Smooth muscle cell (in vitro differentiated cells): ENCODE results near the gene ENAH. TPM values are rescaled to one million over a fixed set of nuclear protein-coding genes. Genes with fewer than 3 reads are reported as not detected.

Experiments
- DNase-seq: peaks from one replicate; lab custom pipeline; 2025; ENCODE audit not compliant: unreplicated experiment; lab: John Stamatoyannopoulos, UW
- H2AFZ ChIP-seq: fragments of 200-600 bp; sonication (generic); 2 replicates; pipeline ENCODE4 v1.6.0; 2016; ENCODE audit warnings: antibody characterized with exemption, low read depth, mild to moderate bottlenecking
- H3F3A ChIP-seq: fragments of 200-600 bp; sonication (generic); 2 replicates; pipeline ENCODE4 v1.6.0; 2017; ENCODE audit warnings: antibody characterized with exemption, low read depth
- H3K27ac ChIP-seq: fragments of 200-600 bp; sonication (generic); 2 replicates; pipeline ENCODE4 v1.5.1; 2016; ENCODE audit warnings: low read depth, mild to moderate bottlenecking
- H3K27me3 ChIP-seq: fragments of 200-600 bp; sonication (generic); 2 replicates; pipeline ENCODE4 v1.6.1; 2016; ENCODE audit warnings: low read depth, mild to moderate bottlenecking
- H3K36me3 ChIP-seq: fragments of 200-600 bp; sonication (generic); 2 replicates; pipeline ENCODE4 v1.5.1; 2016; ENCODE audit warnings: low read depth
- H3K4me1 ChIP-seq: fragments of 200-600 bp; sonication (generic); 2 replicates; pipeline ENCODE4 v1.5.1; 2016; ENCODE audit warnings: low read depth
- H3K4me2 ChIP-seq: fragments of 200-600 bp; sonication (generic); 2 replicates; pipeline ENCODE4 v1.6.0; 2016; ENCODE audit warnings: mild to moderate bottlenecking
- H3K4me3 ChIP-seq: fragments of 200-600 bp; sonication (generic); 2 replicates; pipeline ENCODE4 v1.5.1; 2016; ENCODE audit warnings: mild to moderate bottlenecking
- H3K79me2 ChIP-seq: fragments of 200-600 bp; sonication (generic); 2 replicates; pipeline ENCODE4 v1.6.0; 2016; ENCODE audit warnings: low read depth, mild to moderate bottlenecking
- H3K9ac ChIP-seq: fragments of 200-600 bp; sonication (generic); 2 replicates; pipeline ENCODE4 v1.6.0; 2016; ENCODE audit warnings: low read depth
- H3K9me3 ChIP-seq: fragments of 200-600 bp; sonication (generic); replicated peaks from 2 replicates; pipeline ENCODE4 v1.5.1; 2016; ENCODE audit warnings: low read depth
- H4K20me1 ChIP-seq: fragments of 200-600 bp; sonication (generic); 2 replicates; pipeline ENCODE4 v1.6.0; 2016; ENCODE audit warnings: low read depth
- WGBS: methylation state at CpG from one replicate; pipeline ENCODE4 v1.1.7; 2016; ENCODE audit warnings: low lambda C conversion rate; 5-methylcytosine and 5-hydroxymethylcytosine counted together
- polyA plus RNA-seq: library from polyadenylated mRNA; unstranded; fragments of >200 nt; fragmentation: Nextera tagmentation; extraction: Ambion mirVana; gene quantifications from 2 replicates; pipeline ENCODE4 v1.2.1, GENCODE V29; 2016
- total RNA-seq: library from RNA; depleted of rRNA; stranded (reverse); fragments of >200 nt; gene quantifications from 2 replicates; pipeline ENCODE4 v1.2.3, GENCODE V29; 2014
- TF ChIP-seq, protein P1 (sequence below): fragments of 200-600 bp; sonication (generic); IDR thresholded peaks from 2 replicates; pipeline ENCODE4 v1.5.1; 2017; ENCODE audit warnings: borderline replicate concordance, mild to moderate bottlenecking, antibody characterized with exemption; ENCODE audit not compliant: insufficient read depth, poor library complexity, severe bottlenecking

The ENAH gene
- total and polyA plus RNA-seq, 2 experiments from 2014 or later: 39.3 to 147 TPM

- H3K4me1 ChIP-seq: no peaks in the 10 kb centered on the region
- H3K36me3 ChIP-seq: no peaks in the 10 kb centered on the region
- H3K27me3 ChIP-seq: no peaks in the 10 kb centered on the region
- TF ChIP-seq, protein P1, sequence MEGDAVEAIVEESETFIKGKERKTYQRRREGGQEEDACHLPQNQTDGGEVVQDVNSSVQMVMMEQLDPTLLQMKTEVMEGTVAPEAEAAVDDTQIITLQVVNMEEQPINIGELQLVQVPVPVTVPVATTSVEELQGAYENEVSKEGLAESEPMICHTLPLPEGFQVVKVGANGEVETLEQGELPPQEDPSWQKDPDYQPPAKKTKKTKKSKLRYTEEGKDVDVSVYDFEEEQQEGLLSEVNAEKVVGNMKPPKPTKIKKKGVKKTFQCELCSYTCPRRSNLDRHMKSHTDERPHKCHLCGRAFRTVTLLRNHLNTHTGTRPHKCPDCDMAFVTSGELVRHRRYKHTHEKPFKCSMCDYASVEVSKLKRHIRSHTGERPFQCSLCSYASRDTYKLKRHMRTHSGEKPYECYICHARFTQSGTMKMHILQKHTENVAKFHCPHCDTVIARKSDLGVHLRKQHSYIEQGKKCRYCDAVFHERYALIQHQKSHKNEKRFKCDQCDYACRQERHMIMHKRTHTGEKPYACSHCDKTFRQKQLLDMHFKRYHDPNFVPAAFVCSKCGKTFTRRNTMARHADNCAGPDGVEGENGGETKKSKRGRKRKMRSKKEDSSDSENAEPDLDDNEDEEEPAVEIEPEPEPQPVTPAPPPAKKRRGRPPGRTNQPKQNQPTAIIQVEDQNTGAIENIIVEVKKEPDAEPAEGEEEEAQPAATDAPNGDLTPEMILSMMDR: no peak
- H3K4me2 ChIP-seq: no peak overlapping the region
- no peak overlapping the region for H2AFZ ChIP-seq
- no peaks in the 10 kb centered on the region for H4K20me1 ChIP-seq
- H3K27ac ChIP-seq: no peak overlapping the region
- H3F3A ChIP-seq: peaks cover 6% of the 10 kb centered on the region
- no peak overlapping the region for H3K9ac ChIP-seq
- 89% methylated on average over 21 of the region's 21 CpGs for WGBS
- no peak overlapping the region for H3K4me3 ChIP-seq
- no peaks in the 10 kb centered on the region for H3K9me3 ChIP-seq
- DNase-seq: no peak
- H3K79me2 ChIP-seq: no peaks in the 10 kb centered on the region
These were observed 172.8 kb downstream of the ENAH start for GRCh38 chr1:225479996-225480720.

- Histone ChIP-seq H3K9me3 (no peaks in the 10 kb centered on the region), H3K4me1 (no peaks in the 10 kb centered on the region), H4K20me1 (no peaks in the 10 kb centered on the region), H3F3A (peaks cover 6% of the 10 kb centered on the region), H2AFZ (no peak overlapping the region), H3K79me2 (no peaks in the 10 kb centered on the region), H3K4me2 (no peak overlapping the region), H3K36me3 (no peaks in the 10 kb centered on the region), H3K27me3 (no peaks in the 10 kb centered on the region), H3K9ac (no peak overlapping the region), H3K4me3 (no peak overlapping the region), H3K27ac (no peak overlapping the region)
- no peak for DNase-seq
- WGBS: 97% methylated on average over 9 of the region's 9 CpGs
- TF ChIP-seq, protein P1: no peak
These were observed 173.6 kb downstream of the ENAH start for GRCh38 chr1:225479341-225479740.

DNA sequence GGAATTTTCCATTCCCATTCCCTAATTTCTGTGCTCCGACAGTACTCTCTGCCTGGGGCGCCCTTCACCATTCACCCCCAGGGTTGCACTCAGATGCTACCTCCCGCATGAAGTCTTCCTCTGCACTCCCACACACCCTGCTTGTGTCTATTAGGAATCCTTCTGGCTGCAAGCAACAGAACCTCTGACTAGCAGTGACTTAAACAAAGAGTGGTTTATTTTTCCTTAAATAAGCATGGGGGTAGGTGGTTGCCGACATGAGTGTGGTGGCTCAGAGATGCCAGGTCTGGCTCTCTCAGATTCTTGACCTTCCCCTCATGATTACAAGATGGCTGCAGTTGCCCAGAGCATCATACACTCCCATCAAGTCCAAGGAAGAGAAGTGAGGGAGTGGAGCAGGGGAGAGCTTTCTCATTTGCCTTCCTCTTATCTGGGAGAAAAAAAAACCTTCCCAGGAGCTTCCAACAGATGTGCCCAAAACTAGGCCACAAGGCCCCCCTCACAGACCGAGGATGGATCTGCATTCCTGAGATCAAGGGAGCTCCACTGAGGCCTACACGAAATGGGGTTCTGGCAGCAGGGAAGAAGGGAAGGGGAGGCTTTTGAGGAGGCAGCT is 175.5 kb downstream of the ENAH start:
- H3K36me3 ChIP-seq: no peaks in the 10 kb centered on the region
- H3K79me2 ChIP-seq: no peaks in the 10 kb centered on the region
- H3K27ac ChIP-seq: no peak overlapping the region
- H3K9ac ChIP-seq: no peak overlapping the region
- H3K9me3 ChIP-seq: no peaks in the 10 kb centered on the region
- TF ChIP-seq, protein P1: no peak
- no peaks in the 10 kb centered on the region for H3K4me1 ChIP-seq
- H2AFZ ChIP-seq: no peak overlapping the region
- no peak overlapping the region for H3K4me2 ChIP-seq
- H4K20me1 ChIP-seq: no peaks in the 10 kb centered on the region
- DNase-seq: no peak
- H3K27me3 ChIP-seq: no peaks in the 10 kb centered on the region
- 81% methylated on average over 6 of the region's 6 CpGs for WGBS
- peaks cover 4% of the 10 kb centered on the region for H3F3A ChIP-seq
- H3K4me3 ChIP-seq: no peak overlapping the region
